Heart right ventricle (tissue), 16 donors: ENCODE data around the gene RIN3. TPM values are rescaled to one million over a fixed set of nuclear protein-coding genes. Genes with fewer than 3 reads are reported as not detected.
A peak's percentile ranks its signal among the peaks of the same experiment; 100 is the strongest.

Experiments
- ATAC-seq, 8 donors: fragments of 200-7000 bp; cut with Tn5 transposase; one replicate each; pipeline ENCODE4 v1.9.1; 2020; ENCODE audit warnings: mild to moderate bottlenecking in 8 of 8, moderate library complexity in 8 of 8, moderate number of reproducible peaks in 1 of 8
- DNase-seq, 2 donors: peaks; one replicate each; pipeline ENCODE4 v3.0.0-alpha.2; 2020
- H3K27ac ChIP-seq, 10 donors: fragments of 200-600 bp; sonication (generic) in 2 of 10; one replicate each; pipeline versions ENCODE4 v1.5.0 to v1.8.0; 2020 to 2022; ENCODE audit warnings: mild to moderate bottlenecking in 3 of 10
- H3K27me3 ChIP-seq, 7 donors: fragments of 200-600 bp; one replicate each; pipeline ENCODE4 v1.8.0; 2021 to 2022; ENCODE audit warnings: mild to moderate bottlenecking in 2 of 7
- H3K36me3 ChIP-seq, 9 donors: fragments of 200-600 bp; sonication (generic) in 1 of 9; one replicate each; pipeline versions ENCODE4 v1.5.0 to v1.8.0; 2020 to 2022; ENCODE audit warnings: mild to moderate bottlenecking in 2 of 9
- H3K4me1 ChIP-seq, 9 donors: fragments of 200-600 bp; sonication (generic) in 1 of 9; one replicate each; pipeline versions ENCODE4 v1.5.0 to v1.8.0; 2020 to 2022; ENCODE audit warnings: mild to moderate bottlenecking in 4 of 9
- H3K4me3 ChIP-seq, 10 donors: fragments of 200-600 bp; sonication (generic) in 2 of 10; one replicate each; pipeline versions ENCODE4 v1.5.0 to v1.8.0; 2020 to 2022; ENCODE audit warnings: mild to moderate bottlenecking in 7 of 10, moderate library complexity in 2 of 10
- H3K9me3 ChIP-seq, 11 donors: fragments of 200-600 bp in 10 of 11; sonication (generic) in 2 of 11; one replicate each; pipeline versions ENCODE4 v1.5.0 to v1.8.0; 2013 to 2022; ENCODE audit warnings: mild to moderate bottlenecking in 2 of 11, control low read depth in 1 of 11, moderate library complexity in 1 of 11
- WGBS, 2 donors: extraction: QIAGEN DNeasy Blood & Tissue Kit; methylation state at CpG; one replicate each; pipeline ENCODE4 v1.1.7; 2013; ENCODE audit warnings: inconsistent platforms in 1 of 2; 5-methylcytosine and 5-hydroxymethylcytosine counted together
- intact Hi-C, 10 donors: fragments of 100-400 bp; cut with DNase I; formaldehyde crosslinking; loops; one replicate each; pipeline versions ENCODE4 v1.11.1 to v1.14.2; 2022
- polyA plus RNA-seq, 2 donors: library from polyadenylated mRNA; stranded (reverse); fragments of 200-250 nt; gene quantifications; one replicate each; pipeline ENCODE4 v1.2.3, GENCODE V29; 2013
- total RNA-seq, 10 donors: library from RNA; stranded (reverse); fragmentation: NEBNext Ultra II Directional in 3 of 10; extraction: Animal tissue kit (Norgen Biotek cat#: 25700) in 3 of 10; gene quantifications; one replicate each; pipeline versions ENCODE4 v1.2.1 to v1.2.4, GENCODE V29; 2021 to 2023
- TF ChIP-seq, protein P1 (sequence below), 9 donors: fragments of 200-600 bp; sonication (generic) in 2 of 9; IDR thresholded peaks; one replicate each; pipeline versions ENCODE4 v1.5.0 to v1.8.0; 2021 to 2022; ENCODE audit warnings: antibody characterized with exemption in 9 of 9, mild to moderate bottlenecking in 5 of 9, moderate library complexity in 1 of 9
- donor health status: Arrhythmogenic right ventricular cardiomyopathy.
- donor health status: ischemic (EF 13 %, LVEDD 7.1; RV severe dilation, severe dysfunction).
- donor health status: healthy with polysubstance abuse.
- donor health status: DM: no; HTN: yes; CAD: no.
- donor health status: DM: no; HTN: no; CAD: no.
- donor health status: ischemic (EF 25% LVEDD 6.9; RV normal size, moderate dysfunction).
- donor health status: ischemic (EF 25% LVEDD 5.7; RV mildly dilated, moderate dysfunction).
- donor health status: healthy.
- donor health status: DM: yes; HTN: yes; CAD: no.
- donor health status: Ischemic cardiomyopathy.
- donor health status: ischemic (EF 35%, LVEDD 5.7; RV mildly dilated, moderate dysfunction).
- donor health status: nonischemic (EF 11% LVEDD 7.7; RV severe dilation, severe dysfunction).
- donor health status: DM: yes; HTN: yes; CAD: no.
- donor health status: PGD.
- donor health status: ischemic (EF 29% LVEDD 5.4; RV normal size, mild dysfunction).
- donor health status: nonischemic (EF 23%, LVEDD 6.1; RV moderate dilation, normal function).

Gene RIN3
- total and polyA plus RNA-seq, 12 donors = 7.2 to 24.0 (median 12.2) TPM

- intact Hi-C loops = no loop called here
- TF ChIP-seq, protein P1, sequence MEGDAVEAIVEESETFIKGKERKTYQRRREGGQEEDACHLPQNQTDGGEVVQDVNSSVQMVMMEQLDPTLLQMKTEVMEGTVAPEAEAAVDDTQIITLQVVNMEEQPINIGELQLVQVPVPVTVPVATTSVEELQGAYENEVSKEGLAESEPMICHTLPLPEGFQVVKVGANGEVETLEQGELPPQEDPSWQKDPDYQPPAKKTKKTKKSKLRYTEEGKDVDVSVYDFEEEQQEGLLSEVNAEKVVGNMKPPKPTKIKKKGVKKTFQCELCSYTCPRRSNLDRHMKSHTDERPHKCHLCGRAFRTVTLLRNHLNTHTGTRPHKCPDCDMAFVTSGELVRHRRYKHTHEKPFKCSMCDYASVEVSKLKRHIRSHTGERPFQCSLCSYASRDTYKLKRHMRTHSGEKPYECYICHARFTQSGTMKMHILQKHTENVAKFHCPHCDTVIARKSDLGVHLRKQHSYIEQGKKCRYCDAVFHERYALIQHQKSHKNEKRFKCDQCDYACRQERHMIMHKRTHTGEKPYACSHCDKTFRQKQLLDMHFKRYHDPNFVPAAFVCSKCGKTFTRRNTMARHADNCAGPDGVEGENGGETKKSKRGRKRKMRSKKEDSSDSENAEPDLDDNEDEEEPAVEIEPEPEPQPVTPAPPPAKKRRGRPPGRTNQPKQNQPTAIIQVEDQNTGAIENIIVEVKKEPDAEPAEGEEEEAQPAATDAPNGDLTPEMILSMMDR (IDR thresholded peaks at IDR 0.05) = no peak
- H3K36me3 ChIP-seq = no peaks in the 10 kb centered on the region
- peaks cover 0 to 23% (median 5%) of the 10 kb centered on the region in 11 donors for H3K9me3 ChIP-seq
- H3K4me3 ChIP-seq = no peak overlapping the region
- no peak for ATAC-seq
- WGBS, 2 donors = 98 to 100% methylated on average over 1 of the region's 1 CpG
- no peaks in the 10 kb centered on the region for H3K27me3 ChIP-seq
- no peak for DNase-seq
- H3K4me1 ChIP-seq = peaks cover 0 to 35% (median 6%) of the 10 kb centered on the region in 9 donors
- H3K27ac ChIP-seq = no peak overlapping the region
Observed at GRCh38 chr14:92470811-92471210, 42.8 kb upstream of the RIN3 start.

GRCh38 chr14:92471919-92472318 is 41.7 kb upstream of the RIN3 start:
- H3K4me3 ChIP-seq = no peak overlapping the region
- H3K27ac ChIP-seq = no peak overlapping the region
- peaks cover 0 to 18% (median 5%) of the 10 kb centered on the region in 11 donors for H3K9me3 ChIP-seq
- peaks cover 0 to 42% (median 6%) of the 10 kb centered on the region in 9 donors for H3K4me1 ChIP-seq
- intact Hi-C loops = no loop called here
- TF ChIP-seq, protein P1 (IDR thresholded peaks at IDR 0.05) = no peak
- H3K36me3 ChIP-seq = no peaks in the 10 kb centered on the region
- DNase-seq (no peak), ATAC-seq (no peak)
- H3K27me3 ChIP-seq = no peaks in the 10 kb centered on the region

- Histone ChIP-seq H3K27ac (peak overlapping the region in 3 of 10 donors; percentile 39 to 72 (median 60)), H3K4me1 (peaks cover 0 to 42% (median 6%) of the 10 kb centered on the region in 9 donors), H3K36me3 (no peaks in the 10 kb centered on the region), H3K4me3 (no peak overlapping the region), H3K27me3 (no peaks in the 10 kb centered on the region), H3K9me3 (peaks cover 0 to 12% (median 0%) of the 10 kb centered on the region in 11 donors)
- intact Hi-C loops = no loop called here
- TF ChIP-seq, protein P1 (IDR thresholded peaks at IDR 0.05) = no peak
- ATAC-seq = peak in 1 of 8 donors; percentile 28
- WGBS, 2 donors = 86 to 92% methylated on average over 1 of the region's 1 CpG
- DNase-seq = peak in 1 of 2 donors; percentile 5
Observed at GRCh38 chr14:92472860-92473259, 40.7 kb upstream of the RIN3 start.

GRCh38 chr14:92473261-92473968 is 40.2 kb upstream of the RIN3 start:
- TF ChIP-seq, protein P1 (IDR thresholded peaks at IDR 0.05) = no peak
- WGBS, 2 donors = 55 to 61% methylated on average over 9 of the region's 9 CpGs
- H3K9me3 ChIP-seq = peaks cover 0 to 12% (median 0%) of the 10 kb centered on the region in 11 donors
- no peaks in the 10 kb centered on the region for H3K36me3 ChIP-seq
- intact Hi-C loops = no loop called here
- peak overlapping the region in 5 of 10 donors; percentile 3 to 72 (median 39) for H3K27ac ChIP-seq
- no peak overlapping the region for H3K4me3 ChIP-seq
- H3K4me1 ChIP-seq = peaks cover 0 to 42% (median 6%) of the 10 kb centered on the region in 9 donors
- no peak for DNase-seq
- ATAC-seq = peak in 5 of 8 donors; percentile 28 to 85 (median 41)
- no peaks in the 10 kb centered on the region for H3K27me3 ChIP-seq
